ENCODE measurements around the gene ZSWIM6.

GRCh38 chr5:61346511-61346910, 14.5 kb downstream of the ZSWIM6 start:
- TF ChIP-seq CTCF (IDR thresholded peaks at IDR 0.05) (no peak), POLR2A (IDR thresholded peaks at IDR 0.05) (no peak)

Measured in transverse colon (tissue), 3 donors.